B cell (primary cell): ENCODE data around the gene TMBIM1. TPM values are rescaled to one million over a fixed set of nuclear protein-coding genes. Genes with fewer than 3 reads are reported as not detected.
A peak's percentile ranks its signal among the peaks of the same experiment; 100 is the strongest.

Source experiments
- ATAC-seq: fragments of 200-7000 bp; cut with Tn5 transposase; one replicate; pipeline ENCODE4 v1.10.0; 2021; ENCODE audit warnings: low read depth, mild to moderate bottlenecking, moderate number of reproducible peaks, moderate library complexity
- CTCF ChIA-PET: fragments of 350-600 bp; sonication (Branson Sonifier 250); formaldehyde crosslinking; loops from one replicate; lab custom pipeline; 2021; ENCODE audit warnings: antibody characterized with exemption, inconsistent platforms; lab: Charles Lee
- POLR2A ChIA-PET: fragments of 350-600 bp; sonication (Branson Sonifier 250); formaldehyde crosslinking; loops from one replicate; lab custom pipeline; 2021; ENCODE audit warnings: antibody characterized with exemption; lab: Charles Lee
- DNase-seq: peaks from one replicate; pipeline ENCODE4 v3.0.0; 2013
- H2AFZ ChIP-seq: 2 replicates; pipeline ENCODE4 v1.6.1; 2012; ENCODE audit warnings: mild to moderate bottlenecking, low read depth, low read length; ENCODE audit not compliant: insufficient read depth, poor library complexity, severe bottlenecking
- H3K27ac ChIP-seq, 2 donors: 1 replicate in 1 of 2; 2 replicates in 1 of 2; pipeline ENCODE4 v1.5.1; 2012 to 2013; ENCODE audit warnings: low read length in 2 of 2, mild to moderate bottlenecking in 2 of 2, moderate library complexity in 1 of 2
- H3K27me3 ChIP-seq, 4 experiments: fragments of 200-600 bp in 1 of 4; sonication (generic) in 1 of 4; replicated peaks in 1 of 4; 1 replicate in 2 of 4; 2 replicates in 2 of 4; pipeline versions ENCODE4 v1.6.1 to v1.7.0; 2013 to 2016; ENCODE audit warnings: low read length in 3 of 4, mild to moderate bottlenecking in 2 of 4, mixed read lengths in 1 of 4, moderate library complexity in 1 of 4; ENCODE audit not compliant: insufficient read depth in 4 of 4, control insufficient read depth in 3 of 4; ENCODE audit errors: control extremely low read depth in 1 of 4
- H3K36me3 ChIP-seq, 2 experiments: replicated peaks in 1 of 2; 1 replicate in 1 of 2; 2 replicates in 1 of 2; pipeline versions ENCODE4 v1.6.1 to v1.7.1; 2013; ENCODE audit warnings: low read length in 1 of 2; ENCODE audit not compliant: insufficient read depth in 2 of 2, control insufficient read depth in 1 of 2; ENCODE audit errors: control extremely low read depth in 1 of 2, extremely low read depth in 1 of 2
- H3K4me1 ChIP-seq, 2 donors: fragments of 200-600 bp in 1 of 2; sonication (generic) in 1 of 2; 1 replicate in 1 of 2; 2 replicates in 1 of 2; pipeline versions ENCODE4 v1.5.1 to v1.6.1; 2013 to 2017; ENCODE audit warnings: low read length in 2 of 2; ENCODE audit not compliant: control insufficient read depth in 2 of 2, insufficient read depth in 2 of 2
- H3K4me2 ChIP-seq: replicated peaks from 2 replicates; pipeline ENCODE3; 2012; ENCODE audit warnings: mild to moderate bottlenecking, low read depth, low read length; ENCODE audit not compliant: poor library complexity, severe bottlenecking
- H3K4me3 ChIP-seq, 5 experiments: fragments of 200-600 bp in 1 of 5; sonication (generic) in 1 of 5; 1 replicate in 3 of 5; 2 replicates in 2 of 5; pipeline versions ENCODE4 v1.5.1 to v1.7.0; 2011 to 2016; ENCODE audit warnings: low read length in 4 of 5, mild to moderate bottlenecking in 4 of 5, low read depth in 2 of 5, control low read depth in 1 of 5, moderate library complexity in 1 of 5; ENCODE audit not compliant: insufficient read depth in 1 of 5; ENCODE audit errors: control extremely low read depth in 1 of 5, extremely low read depth in 1 of 5
- H3K79me2 ChIP-seq: fragments of 200-600 bp; sonication (generic); one replicate; pipeline ENCODE4 v1.6.0; 2016; ENCODE audit warnings: low read length; ENCODE audit not compliant: control insufficient read depth, insufficient read depth
- H3K9ac ChIP-seq: fragments of 200-600 bp; sonication (generic); 2 replicates; pipeline ENCODE4 v1.6.1; 2017; ENCODE audit warnings: mild to moderate bottlenecking, low read length, moderate library complexity
- H3K9me3 ChIP-seq, 3 donors: one replicate each; pipeline versions ENCODE4 v1.6.1 to v1.7.1; 2013; ENCODE audit warnings: low read length in 2 of 3; ENCODE audit not compliant: control insufficient read depth in 2 of 3, insufficient read depth in 1 of 3; ENCODE audit errors: control extremely low read depth in 1 of 3
- H4K20me1 ChIP-seq: 2 replicates; pipeline ENCODE4 v1.6.0; 2012; ENCODE audit warnings: mild to moderate bottlenecking, low read length; ENCODE audit not compliant: insufficient read depth, control insufficient read depth, poor library complexity, severe bottlenecking
- H3K27ac Mint-ChIP-seq: one replicate; pipeline ENCODE4 v1.8.0; 2021; ENCODE audit warnings: mixed read lengths
- H3K27me3 Mint-ChIP-seq: one replicate; pipeline ENCODE4 v1.8.0; 2021; ENCODE audit warnings: mixed read lengths
- H3K4me1 Mint-ChIP-seq: one replicate; pipeline ENCODE4 v1.8.0; 2021; ENCODE audit warnings: mixed read lengths
- H3K4me3 Mint-ChIP-seq: one replicate; pipeline ENCODE4 v1.8.0; 2021; ENCODE audit warnings: mixed read lengths
- H3K9me3 Mint-ChIP-seq: one replicate; pipeline ENCODE4 v1.8.0; 2022; ENCODE audit warnings: mixed read lengths; ENCODE audit not compliant: insufficient read depth
- EZH2 ChIP-seq: IDR thresholded peaks from 2 replicates; pipeline ENCODE4 v1.6.1; 2012; ENCODE audit warnings: borderline replicate concordance, low read depth, mild to moderate bottlenecking, moderate library complexity, low read length; ENCODE audit not compliant: insufficient read depth, poor library complexity, severe bottlenecking
- WGBS: methylation state at CpG from one replicate; pipeline ENCODE4 v1.1.5; 2013; ENCODE audit warnings: missing lambda C conversion rate; ENCODE audit not compliant: insufficient coverage; 5-methylcytosine and 5-hydroxymethylcytosine counted together
- intact Hi-C: fragments of 100-400 bp; cut with micrococcal nuclease; formaldehyde crosslinking; loops from one replicate; pipeline ENCODE4 v1.10.0; 2022
- polyA plus RNA-seq: library from polyadenylated mRNA; depleted of rRNA; stranded (reverse); fragments of >200 nt; gene quantifications from 2 replicates; pipeline ENCODE4 v1.2.3, GENCODE V29; 2012
- total RNA-seq, 2 donors: library from RNA; stranded (reverse); fragments of 120-200 nt in 1 of 2; gene quantifications; 1 replicate in 1 of 2; 2 replicates in 1 of 2; pipeline versions ENCODE4 v1.2.3 to v1.2.4, GENCODE V29; 2013 to 2022
- TF ChIP-seq, protein P1 (sequence below): fragments of 200-600 bp; IDR thresholded peaks from one replicate; pipeline ENCODE4 v1.8.0; 2022; ENCODE audit warnings: antibody characterized with exemption, mild to moderate bottlenecking

The TMBIM1 gene
- total and polyA plus RNA-seq, 2 donors (not counting 1 experiment from before 2014, with no cell fraction given), result 68.7 to 137 TPM

DNA sequence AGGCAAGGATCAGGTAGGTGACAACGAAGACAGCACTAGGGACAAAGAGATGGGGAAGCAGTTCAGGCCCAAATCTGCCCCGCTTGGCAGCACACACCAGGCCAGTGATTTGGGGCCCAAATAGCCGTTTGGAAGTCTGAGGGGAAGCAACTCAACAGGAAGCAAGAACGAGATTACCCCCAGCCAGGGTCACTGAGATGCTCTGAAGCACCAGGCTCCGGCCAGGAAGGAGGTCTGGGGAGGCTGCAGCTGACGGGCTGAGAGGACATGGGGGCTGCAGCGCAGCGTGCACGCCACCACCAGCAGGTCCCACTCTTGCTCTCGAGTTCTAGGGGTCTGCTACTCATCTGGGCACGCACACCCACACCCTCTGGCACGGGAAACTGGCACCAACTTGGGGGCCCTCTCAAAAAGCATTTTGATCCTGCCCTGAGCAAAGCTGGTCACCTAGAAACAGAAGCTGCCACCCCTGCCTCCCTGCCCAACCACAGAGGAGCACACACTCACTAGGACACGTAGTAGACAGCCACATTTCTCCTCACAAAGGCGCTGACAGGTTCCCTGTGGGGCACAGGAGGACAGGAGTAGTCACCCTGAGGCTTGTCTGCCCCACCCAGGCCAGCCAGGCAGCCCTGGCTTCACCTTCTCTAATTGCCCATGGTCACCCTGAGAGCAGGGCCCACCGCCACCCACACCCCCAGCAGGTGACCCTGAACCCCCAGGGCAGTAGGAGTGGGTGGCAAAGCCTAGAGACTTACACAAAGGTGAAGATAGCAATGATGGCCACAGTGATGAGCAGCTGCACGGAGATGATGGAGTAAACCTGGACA, 13.6 kb downstream of the TMBIM1 start:
- DNase-seq (no peak), ATAC-seq (no peak)
- Mint-ChIP-seq H3K9me3 (no peaks in the 10 kb centered on the region), H3K4me3 (no peak overlapping the region), H3K27me3 (no peaks in the 10 kb centered on the region), H3K4me1 (peaks cover 37% of the 10 kb centered on the region), H3K27ac (peak overlapping the region; percentile 46)
- CTCF ChIA-PET, result interaction anchor here (1.4 kb wide), 1 partner anchor 12 kb away, joined by 4 read pairs; no protein-coding TSS in a partner anchor
- POLR2A ChIA-PET, result interaction anchor here (1.8 kb wide), 1 partner anchor 8 kb away, joined by 4 read pairs; no protein-coding TSS in a partner anchor
- 91% methylated on average over 15 of the region's 16 CpGs for WGBS
- Histone ChIP-seq H3K36me3 (peaks cover 3 to 98% of the 10 kb centered on the region in 2 experiments), H4K20me1 (peaks cover 54% of the 10 kb centered on the region), H3K27me3 (no peaks in the 10 kb centered on the region), H3K4me3 (no peak overlapping the region), H3K9me3 (no peaks in the 10 kb centered on the region), H3K79me2 (peaks cover 51% of the 10 kb centered on the region), H3K27ac (no peak overlapping the region), H2AFZ (no peak overlapping the region), H3K9ac (no peak overlapping the region), H3K4me1 (peaks cover 12 to 30% of the 10 kb centered on the region in 2 donors), H3K4me2 (no peak overlapping the region)
- TF ChIP-seq EZH2, result no peak
- TF ChIP-seq, protein P1, sequence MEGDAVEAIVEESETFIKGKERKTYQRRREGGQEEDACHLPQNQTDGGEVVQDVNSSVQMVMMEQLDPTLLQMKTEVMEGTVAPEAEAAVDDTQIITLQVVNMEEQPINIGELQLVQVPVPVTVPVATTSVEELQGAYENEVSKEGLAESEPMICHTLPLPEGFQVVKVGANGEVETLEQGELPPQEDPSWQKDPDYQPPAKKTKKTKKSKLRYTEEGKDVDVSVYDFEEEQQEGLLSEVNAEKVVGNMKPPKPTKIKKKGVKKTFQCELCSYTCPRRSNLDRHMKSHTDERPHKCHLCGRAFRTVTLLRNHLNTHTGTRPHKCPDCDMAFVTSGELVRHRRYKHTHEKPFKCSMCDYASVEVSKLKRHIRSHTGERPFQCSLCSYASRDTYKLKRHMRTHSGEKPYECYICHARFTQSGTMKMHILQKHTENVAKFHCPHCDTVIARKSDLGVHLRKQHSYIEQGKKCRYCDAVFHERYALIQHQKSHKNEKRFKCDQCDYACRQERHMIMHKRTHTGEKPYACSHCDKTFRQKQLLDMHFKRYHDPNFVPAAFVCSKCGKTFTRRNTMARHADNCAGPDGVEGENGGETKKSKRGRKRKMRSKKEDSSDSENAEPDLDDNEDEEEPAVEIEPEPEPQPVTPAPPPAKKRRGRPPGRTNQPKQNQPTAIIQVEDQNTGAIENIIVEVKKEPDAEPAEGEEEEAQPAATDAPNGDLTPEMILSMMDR, result no peak
- intact Hi-C loops, result no loop called here

DNA sequence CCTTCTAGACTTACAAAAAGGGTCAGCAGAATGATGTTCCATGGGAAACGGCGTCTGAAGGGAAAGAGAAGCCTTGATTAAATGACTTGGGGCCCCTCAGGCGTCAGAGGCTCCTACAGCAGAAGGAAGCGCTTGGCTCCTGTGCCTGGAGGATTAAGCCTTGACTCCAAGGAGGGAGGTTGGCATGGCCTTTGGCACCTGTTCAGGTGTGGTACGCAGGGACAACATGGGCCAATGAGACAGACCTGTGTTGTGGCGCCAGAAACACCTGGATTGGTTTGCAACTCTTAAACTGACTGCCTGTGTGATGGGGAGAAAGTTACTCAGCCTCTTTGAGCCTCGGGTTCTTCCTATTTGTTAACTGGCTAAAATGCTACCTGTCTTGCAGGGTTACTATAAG, 14.4 kb downstream of the TMBIM1 start:
- ATAC-seq, result no peak
- Histone ChIP-seq H3K4me1 (peaks cover 11 to 30% of the 10 kb centered on the region in 2 donors), H3K9me3 (no peaks in the 10 kb centered on the region), H3K4me3 (no peak overlapping the region), H3K27ac (no peak overlapping the region), H4K20me1 (peaks cover 46% of the 10 kb centered on the region), H2AFZ (no peak overlapping the region), H3K36me3 (peaks cover 3 to 93% of the 10 kb centered on the region in 2 experiments), H3K4me2 (no peak overlapping the region), H3K79me2 (peaks cover 43% of the 10 kb centered on the region), H3K27me3 (no peaks in the 10 kb centered on the region), H3K9ac (no peak overlapping the region)
- intact Hi-C loops, result no loop called here
- no peak for DNase-seq
- Mint-ChIP-seq H3K4me3 (no peak overlapping the region), H3K9me3 (no peaks in the 10 kb centered on the region), H3K27ac (no peak overlapping the region), H3K27me3 (no peaks in the 10 kb centered on the region), H3K4me1 (peaks cover 34% of the 10 kb centered on the region)
- WGBS, result 81% methylated on average over 7 of the region's 7 CpGs
- TF ChIP-seq EZH2, result no peak
- TF ChIP-seq, protein P1, result no peak
- ChIA-PET CTCF (interaction anchor here (0.5 to 1.4 kb wide), 3 partner anchors 13 to 118 kb away, joined by 3 to 4 read pairs (median 4); no protein-coding TSS in a partner anchor), POLR2A (interaction anchor here (1.8 kb wide), 1 partner anchor 9 kb away, joined by 4 read pairs; no protein-coding TSS in a partner anchor)
